H9 (cell line): ENCODE results near the gene IGFBP3. TPM values are rescaled to one million over a fixed set of nuclear protein-coding genes. Genes with fewer than 3 reads are reported as not detected.

Source experiments
- DNase-seq: peaks from one replicate; pipeline ENCODE4 v3.0.0-alpha.2; 2017
- H2AFZ ChIP-seq: one replicate; pipeline ENCODE4 v1.6.1; 2013; ENCODE audit warnings: mild to moderate bottlenecking, low read length, control low read depth, moderate library complexity
- H2AK5ac ChIP-seq: 2 replicates; pipeline ENCODE4 v1.6.1; 2013; ENCODE audit warnings: low read length, control low read depth, mixed read lengths; ENCODE audit not compliant: insufficient read length
- H2BK120ac ChIP-seq: one replicate; pipeline ENCODE4 v1.6.1; 2013; ENCODE audit warnings: low read depth, mild to moderate bottlenecking, low read length, control low read depth, inconsistent platforms; ENCODE audit not compliant: poor library complexity, severe bottlenecking
- H2BK12ac ChIP-seq: 2 replicates; pipeline ENCODE4 v1.6.1; 2013; ENCODE audit warnings: low read length, control low read depth, mixed read lengths, low read depth; ENCODE audit not compliant: insufficient read length
- H2BK15ac ChIP-seq: 2 replicates; pipeline ENCODE4 v1.6.1; 2013; ENCODE audit warnings: low read depth, low read length, control low read depth
- H2BK20ac ChIP-seq: one replicate; pipeline ENCODE4 v1.6.1; 2013; ENCODE audit warnings: low read depth, mild to moderate bottlenecking, low read length, control low read depth, inconsistent platforms; ENCODE audit not compliant: poor library complexity, severe bottlenecking
- H2BK5ac ChIP-seq: 2 replicates; pipeline ENCODE4 v1.6.1; 2013; ENCODE audit warnings: low read length, control low read depth, mixed read lengths; ENCODE audit not compliant: insufficient read length
- H3K14ac ChIP-seq: 2 replicates; pipeline ENCODE4 v1.6.1; 2013; ENCODE audit warnings: low read length, control low read depth; ENCODE audit not compliant: insufficient read depth
- H3K18ac ChIP-seq: 2 replicates; pipeline ENCODE4 v1.6.1; 2013; ENCODE audit warnings: low read depth, mild to moderate bottlenecking, mixed read lengths, low read length, control low read depth; ENCODE audit not compliant: insufficient read length
- H3K23ac ChIP-seq: 2 replicates; pipeline ENCODE4 v1.6.1; 2013; ENCODE audit warnings: low read length, control low read depth, mixed read lengths, low read depth; ENCODE audit not compliant: insufficient read length
- H3K23me2 ChIP-seq: 2 replicates; pipeline ENCODE4 v1.6.1; 2013; ENCODE audit warnings: low read depth, mild to moderate bottlenecking, mixed read lengths, low read length, control low read depth; ENCODE audit not compliant: insufficient read length, poor library complexity, severe bottlenecking
- H3K27ac ChIP-seq: 2 replicates; pipeline ENCODE4 v1.5.1; 2013; ENCODE audit warnings: low read length, control low read depth, mixed read lengths, low read depth; ENCODE audit not compliant: insufficient read length
- H3K27me3 ChIP-seq: 2 replicates; pipeline ENCODE4 v1.6.1; 2013; ENCODE audit warnings: low read length, control low read depth, inconsistent platforms; ENCODE audit not compliant: insufficient read depth
- H3K4ac ChIP-seq: 2 replicates; pipeline ENCODE4 v1.6.1; 2013; ENCODE audit warnings: low read depth, mild to moderate bottlenecking, control low read depth, inconsistent platforms, low read length, moderate library complexity
- H3K4me1 ChIP-seq: 2 replicates; pipeline ENCODE4 v1.6.1; 2013; ENCODE audit warnings: low read length, control low read depth, inconsistent platforms; ENCODE audit not compliant: insufficient read depth
- H3K4me2 ChIP-seq: 2 replicates; pipeline ENCODE4 v1.6.1; 2013; ENCODE audit warnings: low read length, control low read depth, mixed read lengths; ENCODE audit not compliant: insufficient read length, insufficient read depth
- H3K56ac ChIP-seq: 2 replicates; pipeline ENCODE4 v1.6.1; 2013; ENCODE audit warnings: low read depth, mild to moderate bottlenecking, mixed read lengths, low read length, control low read depth; ENCODE audit not compliant: insufficient read length
- H3K79me1 ChIP-seq: 2 replicates; pipeline ENCODE4 v1.6.1; 2013; ENCODE audit warnings: low read depth, mild to moderate bottlenecking, moderate library complexity, low read length, control low read depth, inconsistent platforms; ENCODE audit not compliant: insufficient read depth, poor library complexity, severe bottlenecking
- H3K79me2 ChIP-seq: 2 replicates; pipeline ENCODE4 v1.6.1; 2013; ENCODE audit warnings: low read length, control low read depth, inconsistent platforms; ENCODE audit not compliant: insufficient read depth
- H3K9ac ChIP-seq: 2 replicates; pipeline ENCODE4 v1.6.1; 2013; ENCODE audit warnings: low read length, control low read depth, mixed read lengths; ENCODE audit not compliant: insufficient read length; ENCODE audit errors: extremely low read depth
- H3K9me3 ChIP-seq: one replicate; pipeline ENCODE4 v1.6.1; 2013; ENCODE audit warnings: low read depth, low read length, inconsistent platforms; ENCODE audit not compliant: control insufficient read depth
- H3T11ph ChIP-seq: one replicate; pipeline ENCODE4 v1.6.1; 2013; ENCODE audit warnings: mild to moderate bottlenecking, low read length, control low read depth, inconsistent platforms
- H4K20me1 ChIP-seq: one replicate; pipeline ENCODE4 v1.6.1; 2013; ENCODE audit not compliant: control insufficient read depth, insufficient read length, insufficient read depth
- H4K5ac ChIP-seq: 2 replicates; pipeline ENCODE4 v1.6.1; 2013; ENCODE audit warnings: low read depth, mild to moderate bottlenecking, mixed read lengths, low read length, control low read depth; ENCODE audit not compliant: insufficient read length
- H4K8ac ChIP-seq: replicated peaks from 2 replicates; pipeline ENCODE4 v1.6.1; 2013; ENCODE audit warnings: low read length, control low read depth, mixed read lengths, low read depth; ENCODE audit not compliant: insufficient read length
- H4K91ac ChIP-seq: 2 replicates; pipeline ENCODE4 v1.6.1; 2013; ENCODE audit warnings: low read depth, mild to moderate bottlenecking, moderate library complexity, mixed read lengths, low read length, control low read depth; ENCODE audit not compliant: insufficient read length
- H3K27ac Mint-ChIP-seq, 3 experiments: 2 replicates in 2 of 3; 3 replicates in 1 of 3; pipeline ENCODE4 v1.8.0; 2020 to 2021; ENCODE audit warnings: mixed read lengths in 3 of 3, mild to moderate bottlenecking in 1 of 3, moderate library complexity in 1 of 3
- H3K27me3 Mint-ChIP-seq: 2 replicates; pipeline ENCODE4 v1.8.0; 2021; ENCODE audit warnings: low read depth, mild to moderate bottlenecking, moderate library complexity, mixed read lengths
- H3K36me3 Mint-ChIP-seq, 3 experiments: 2 replicates in 2 of 3; 3 replicates in 1 of 3; pipeline ENCODE4 v1.8.0; 2020 to 2021; ENCODE audit warnings: low read depth in 3 of 3, mixed read lengths in 3 of 3; ENCODE audit not compliant: insufficient read depth in 1 of 3
- H3K4me1 Mint-ChIP-seq, 2 experiments: 2 replicates each; pipeline ENCODE4 v1.8.0; 2020; ENCODE audit warnings: mixed read lengths in 2 of 2
- H3K4me3 Mint-ChIP-seq, 2 experiments: 2 replicates in 1 of 2; 3 replicates in 1 of 2; pipeline ENCODE4 v1.8.0; 2020 to 2021; ENCODE audit warnings: mild to moderate bottlenecking in 2 of 2, mixed read lengths in 2 of 2, moderate library complexity in 1 of 2
- H3K9me3 Mint-ChIP-seq, 2 experiments: 2 replicates in 1 of 2; 3 replicates in 1 of 2; pipeline ENCODE4 v1.8.0; 2020; ENCODE audit warnings: mild to moderate bottlenecking in 2 of 2, mixed read lengths in 2 of 2, moderate library complexity in 1 of 2
- CTCF ChIP-seq: fragments of 200-600 bp; sonication (generic); conservative IDR thresholded peaks from 3 replicates; pipeline ENCODE4 v1.8.0; 2021; ENCODE audit warnings: antibody characterized with exemption, mild to moderate bottlenecking
- WGBS: extraction: QIAGEN DNeasy Blood & Tissue Kit; methylation state at CpG from one replicate; pipeline ENCODE4 v1.1.7; 2013; ENCODE audit warnings: missing lambda C conversion rate, low lambda C conversion rate, mixed read lengths; ENCODE audit not compliant: insufficient read length; ENCODE audit errors: extremely low coverage; 5-methylcytosine and 5-hydroxymethylcytosine counted together
- total RNA-seq: library from RNA; stranded (reverse); gene quantifications from 2 replicates; pipeline ENCODE4 v1.2.1, GENCODE V29; 2021

Gene IGFBP3
- total RNA-seq, 1 experiment from 2014 or later, result 10.0 TPM

DNA sequence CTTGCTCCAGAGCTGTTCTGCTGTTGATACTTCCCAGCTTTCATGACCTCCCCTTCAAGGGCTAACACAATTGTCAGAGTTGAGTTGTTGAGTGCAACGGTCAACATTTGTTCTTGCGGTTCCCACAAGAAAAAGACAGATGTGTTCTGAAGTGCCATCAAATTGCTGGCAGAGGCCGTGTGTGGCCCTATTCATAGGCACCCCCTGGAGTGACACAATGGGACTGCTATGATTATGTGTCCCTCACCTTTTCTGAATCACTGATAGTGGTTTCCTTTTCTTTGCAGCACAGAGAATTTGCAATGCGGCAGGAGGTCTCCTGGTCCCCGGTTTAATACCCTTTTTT is 38.6 kb downstream of the IGFBP3 start:
- Histone ChIP-seq H3K27ac (no peak overlapping the region), H4K20me1 (no peaks in the 10 kb centered on the region), H2BK20ac (no peak overlapping the region), H2BK15ac (no peak overlapping the region), H3K14ac (no peak overlapping the region), H3K56ac (no peak overlapping the region), H3K23me2 (no peaks in the 10 kb centered on the region), H2BK5ac (no peak overlapping the region), H4K91ac (no peak overlapping the region), H3K9me3 (peaks cover 9% of the 10 kb centered on the region), H4K5ac (no peak overlapping the region), H3K18ac (no peak overlapping the region), H3K4ac (no peak overlapping the region), H2BK120ac (no peak overlapping the region), H3T11ph (no peak overlapping the region), H3K4me2 (no peak overlapping the region), H3K27me3 (no peaks in the 10 kb centered on the region; the same call in 1 of the 2 replicates), H3K79me2 (no peaks in the 10 kb centered on the region), H3K79me1 (no peaks in the 10 kb centered on the region), H2AK5ac (no peak overlapping the region), H3K4me1 (peaks cover 6% of the 10 kb centered on the region; the same call in 1 of the 2 replicates), H2AFZ (no peak overlapping the region), H3K23ac (no peak overlapping the region), H2BK12ac (no peak overlapping the region), H4K8ac (no peak overlapping the region), H3K9ac (no peak overlapping the region)
- no peak overlapping the region for H3K27ac Mint-ChIP-seq
- peaks cover 5 to 9% of the 10 kb centered on the region in 2 experiments for H3K4me1 Mint-ChIP-seq
- H3K36me3 Mint-ChIP-seq, result peaks cover 10 to 21% (median 13%) of the 10 kb centered on the region in 3 experiments; a peak in 6 of 7 replicates
- peaks cover 45% of the 10 kb centered on the region for H3K27me3 Mint-ChIP-seq
- H3K9me3 Mint-ChIP-seq, result peaks cover 22 to 23% of the 10 kb centered on the region in 2 experiments
- no peak overlapping the region for H3K4me3 Mint-ChIP-seq
- WGBS, result no CpG with 5 or more reads among the region's 5 CpGs
- no peak for TF ChIP-seq CTCF
- DNase-seq, result no peak
